ENCODE measurements around the gene DCBLD1. TPM values are rescaled to one million over a fixed set of nuclear protein-coding genes. Genes with fewer than 3 reads are reported as not detected.
"Not testable (repeated sequence)": the region's sequence is repeated elsewhere in the genome, so short reads cannot be mapped to it uniquely, and the experiment has no call there.

DCBLD1 gene
- total and polyA plus RNA-seq, 11 donors: 2.9 to 11.4 (median 4.0) TPM

DNA sequence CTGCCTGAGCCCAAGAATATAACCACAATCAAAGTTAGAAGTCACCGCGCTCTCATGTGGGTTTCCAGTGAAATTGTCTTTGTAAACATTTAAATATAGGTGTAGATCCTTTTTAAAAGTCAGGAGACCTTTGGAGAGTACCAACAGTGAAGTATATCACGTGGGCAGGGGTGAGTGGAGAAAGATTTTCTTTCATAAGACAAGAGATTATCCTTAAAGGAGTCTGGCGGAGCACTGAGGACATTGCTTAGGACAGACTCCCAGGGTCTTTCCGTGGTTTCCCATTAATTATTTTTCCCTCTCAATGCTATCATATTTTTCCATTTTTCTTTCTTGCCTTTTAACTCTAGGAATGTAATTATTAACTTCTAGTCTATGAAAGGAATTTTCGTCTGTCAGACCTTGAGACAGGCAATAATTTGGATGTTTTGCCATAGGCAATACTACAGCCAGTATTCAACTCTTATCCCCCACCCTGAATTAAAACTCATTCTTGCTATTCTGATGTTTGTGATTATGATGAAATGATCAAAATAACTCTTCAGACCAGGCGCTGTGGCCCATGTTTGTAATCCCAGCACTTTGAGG lies 31.4 kb downstream of the DCBLD1 start:
- Histone ChIP-seq H3K27me3 (no peaks in the 10 kb centered on the region), H3K4me3 (no peak overlapping the region), H3K9me3 (no peaks in the 10 kb centered on the region), H3K4me1 (peaks cover 0 to 8% (median 0%) of the 10 kb centered on the region in 12 donors), H3K36me3 (peaks cover 0 to 2% (median 0%) of the 10 kb centered on the region in 9 donors), H3K27ac (no peak overlapping the region)
- DNase-seq (no peak), ATAC-seq (no peak)
- intact Hi-C loops (cut with DNase I): no loop called here
- WGBS, 4 donors: 90 to 94% (median 93%) methylated on average over 7 of the region's 7 CpGs
- TF ChIP-seq, protein P1, sequence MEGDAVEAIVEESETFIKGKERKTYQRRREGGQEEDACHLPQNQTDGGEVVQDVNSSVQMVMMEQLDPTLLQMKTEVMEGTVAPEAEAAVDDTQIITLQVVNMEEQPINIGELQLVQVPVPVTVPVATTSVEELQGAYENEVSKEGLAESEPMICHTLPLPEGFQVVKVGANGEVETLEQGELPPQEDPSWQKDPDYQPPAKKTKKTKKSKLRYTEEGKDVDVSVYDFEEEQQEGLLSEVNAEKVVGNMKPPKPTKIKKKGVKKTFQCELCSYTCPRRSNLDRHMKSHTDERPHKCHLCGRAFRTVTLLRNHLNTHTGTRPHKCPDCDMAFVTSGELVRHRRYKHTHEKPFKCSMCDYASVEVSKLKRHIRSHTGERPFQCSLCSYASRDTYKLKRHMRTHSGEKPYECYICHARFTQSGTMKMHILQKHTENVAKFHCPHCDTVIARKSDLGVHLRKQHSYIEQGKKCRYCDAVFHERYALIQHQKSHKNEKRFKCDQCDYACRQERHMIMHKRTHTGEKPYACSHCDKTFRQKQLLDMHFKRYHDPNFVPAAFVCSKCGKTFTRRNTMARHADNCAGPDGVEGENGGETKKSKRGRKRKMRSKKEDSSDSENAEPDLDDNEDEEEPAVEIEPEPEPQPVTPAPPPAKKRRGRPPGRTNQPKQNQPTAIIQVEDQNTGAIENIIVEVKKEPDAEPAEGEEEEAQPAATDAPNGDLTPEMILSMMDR (IDR thresholded peaks at IDR 0.05): no peak
- TF ChIP-seq POLR2A (IDR thresholded peaks at IDR 0.05): no peak

DNA sequence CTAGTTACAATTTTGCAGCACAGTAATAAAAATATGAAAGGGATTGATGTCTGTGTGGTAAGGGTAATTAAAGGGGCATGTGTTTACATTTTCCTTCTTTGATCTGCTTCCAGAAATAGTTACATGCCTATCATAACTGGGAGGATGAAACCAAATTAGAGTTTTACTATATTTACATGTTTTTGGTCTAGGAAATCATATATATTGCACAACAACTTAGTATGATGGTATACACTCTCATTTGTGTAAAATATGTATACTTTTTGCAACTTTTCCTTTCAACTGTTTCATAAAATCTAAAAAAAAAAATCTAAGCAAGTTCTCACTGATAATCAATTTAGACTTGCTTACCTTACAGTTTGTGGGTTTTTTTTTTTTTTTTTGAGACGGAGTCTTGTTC lies 32.2 kb downstream of the DCBLD1 start:
- no peaks in the 10 kb centered on the region for H3K27me3 ChIP-seq
- ATAC-seq (no peak), DNase-seq (no peak)
- no peaks in the 10 kb centered on the region for H3K9me3 ChIP-seq
- peaks cover 0 to 8% (median 0%) of the 10 kb centered on the region in 12 donors for H3K4me1 ChIP-seq
- no peak overlapping the region for H3K4me3 ChIP-seq
- WGBS, 4 donors: 89 to 96% (median 94%) methylated on average over 1 of the region's 1 CpG
- TF ChIP-seq, protein P1 (IDR thresholded peaks at IDR 0.05): no peak
- no peak for TF ChIP-seq POLR2A (IDR thresholded peaks at IDR 0.05)
- intact Hi-C loops (cut with DNase I): no loop called here
- H3K27ac ChIP-seq: no peak overlapping the region
- H3K36me3 ChIP-seq: no peaks in the 10 kb centered on the region

DNA sequence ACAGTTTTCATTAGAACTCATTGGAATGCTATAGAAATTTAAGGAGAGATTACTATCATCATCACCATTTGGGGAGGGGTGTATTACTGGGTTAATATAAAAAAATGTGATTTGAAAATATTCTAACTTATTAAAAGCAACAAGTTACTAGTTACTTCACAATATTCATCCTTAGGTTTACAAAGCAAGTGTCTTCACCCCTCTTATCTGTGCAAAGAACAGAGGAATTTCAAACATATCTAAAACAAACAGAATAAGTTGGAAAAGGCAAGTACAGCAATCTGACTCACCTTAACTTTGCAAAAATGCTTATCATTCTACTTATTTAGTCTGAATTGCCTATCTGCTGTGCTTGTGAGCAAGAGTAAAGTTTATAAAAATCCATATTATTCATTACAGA lies 32.9 kb downstream of the DCBLD1 start:
- Histone ChIP-seq H3K27me3 (no peaks in the 10 kb centered on the region), H3K9me3 (no peaks in the 10 kb centered on the region), H3K27ac (no peak overlapping the region), H3K4me1 (peaks cover 0 to 8% (median 0%) of the 10 kb centered on the region in 12 donors), H3K4me3 (no peak overlapping the region), H3K36me3 (peaks cover 0 to 6% (median 0%) of the 10 kb centered on the region in 9 donors)
- TF ChIP-seq POLR2A (IDR thresholded peaks at IDR 0.05): no peak
- DNase-seq (no peak), ATAC-seq (no peak)
- intact Hi-C loops (cut with DNase I): no loop called here

DNA sequence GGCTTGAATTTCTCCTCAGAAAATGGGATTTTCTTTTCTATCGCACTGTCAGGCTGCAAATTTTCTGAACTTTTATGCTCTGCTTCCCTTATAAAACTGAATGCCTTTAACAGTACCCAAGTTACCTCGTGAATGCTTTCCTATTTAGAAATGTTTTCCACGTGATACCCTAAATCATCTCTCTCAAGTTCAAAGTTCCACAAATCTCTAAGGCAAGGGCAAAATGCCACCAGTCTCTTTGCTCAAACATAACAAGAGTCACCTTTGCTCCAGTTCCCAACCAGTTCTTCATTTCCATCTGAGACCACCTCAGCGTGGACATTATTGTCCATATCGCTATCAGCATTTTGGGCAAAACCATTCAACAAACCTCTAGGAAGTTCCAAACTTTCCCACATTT lies 35.5 kb downstream of the DCBLD1 start:
- peaks cover 0 to 14% (median 0%) of the 10 kb centered on the region in 9 donors for H3K36me3 ChIP-seq
- 92 to 96% (median 95%) methylated on average over 5 of the region's 5 CpGs for WGBS, 4 donors
- H3K4me1 ChIP-seq; DNase-seq; H3K4me3 ChIP-seq; ATAC-seq; intact Hi-C loops (cut with DNase I); H3K27me3 ChIP-seq; H3K27ac ChIP-seq; H3K9me3 ChIP-seq: not testable (repeated sequence)

DNA sequence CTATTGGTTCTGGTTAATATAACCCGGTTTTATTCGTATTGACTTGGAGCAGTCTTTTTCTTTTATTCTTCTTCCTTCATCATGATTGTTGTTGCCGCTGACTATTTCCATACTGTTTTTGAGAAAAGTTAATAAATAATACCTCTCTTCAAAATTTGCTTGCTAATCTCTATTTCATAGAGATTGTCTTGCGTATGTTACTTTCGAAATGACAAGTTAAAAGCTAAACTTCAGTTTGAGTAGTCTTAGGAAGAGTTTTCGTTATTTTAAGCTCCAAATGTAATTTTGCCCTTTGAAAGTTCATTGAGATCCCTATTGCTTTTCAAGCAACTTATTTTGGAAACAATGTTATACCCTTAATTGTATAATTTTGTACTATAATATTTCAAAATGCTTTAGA lies 36.4 kb downstream of the DCBLD1 start:
- H3K4me3 ChIP-seq: no peak overlapping the region
- peaks cover 0 to 14% (median 0%) of the 10 kb centered on the region in 9 donors for H3K36me3 ChIP-seq
- H3K4me1 ChIP-seq: no peaks in the 10 kb centered on the region
- WGBS, 4 donors: 94 to 97% (median 97%) methylated on average over 6 of the region's 6 CpGs
- ATAC-seq (no peak), DNase-seq (no peak)
- no peak overlapping the region for H3K27ac ChIP-seq
- TF ChIP-seq, protein P1 (IDR thresholded peaks at IDR 0.05): no peak
- no peak for TF ChIP-seq POLR2A (IDR thresholded peaks at IDR 0.05)
- H3K9me3 ChIP-seq: no peaks in the 10 kb centered on the region
- intact Hi-C loops (cut with DNase I): no loop called here
- no peaks in the 10 kb centered on the region for H3K27me3 ChIP-seq

All from heart left ventricle (tissue), 16 donors.